PC-9 (cell line): ENCODE measurements around the gene SLC44A4. TPM values are rescaled to one million over a fixed set of nuclear protein-coding genes. Genes with fewer than 3 reads are reported as not detected.
A peak's percentile ranks its signal among the peaks of the same experiment; 100 is the strongest.

Experiments used
- BruUV-seq: library from RNA; stranded (reverse); fragments of 400-500 nt; replicated peaks from 2 replicates; lab custom pipeline; 2021; lab: Mats Ljungman, UMichigan
- CTCF ChIA-PET: fragments of 300-600 bp; sonication (Branson Sonifier 250); formaldehyde crosslinking; loops from one replicate; lab custom pipeline; 2022; ENCODE audit warnings: antibody characterized with exemption; lab: Charles Lee
- POLR2A ChIA-PET: fragments of 300-600 bp; sonication (Branson Sonifier 250); formaldehyde crosslinking; loops from one replicate; lab custom pipeline; 2022; ENCODE audit warnings: antibody characterized with exemption; ENCODE audit not compliant: unreplicated experiment; lab: Charles Lee
- DNase-seq, 2 experiments: peaks; one replicate each; pipeline versions ENCODE4 v3.0.0 to v3.0.0-alpha.2; 2015 to 2022; ENCODE audit warnings: mixed read lengths in 1 of 2
- H2AFZ ChIP-seq: fragments of 200-600 bp; sonication (generic); 2 replicates; pipeline ENCODE4 v1.8.1; 2017; ENCODE audit warnings: antibody characterized with exemption
- H3F3A ChIP-seq: fragments of 200-600 bp; sonication (generic); 2 replicates; pipeline ENCODE4 v1.8.1; 2017; ENCODE audit warnings: antibody characterized with exemption, mild to moderate bottlenecking, low read depth; ENCODE audit not compliant: insufficient read depth
- H3K27ac ChIP-seq: fragments of 200-600 bp; sonication (generic); 2 replicates; pipeline ENCODE4 v1.6.1; 2016; ENCODE audit warnings: mixed run types
- H3K27me3 ChIP-seq: fragments of 200-600 bp; sonication (generic); 2 replicates; pipeline ENCODE4 v1.6.1; 2016; ENCODE audit warnings: low read depth, mixed run types; ENCODE audit not compliant: insufficient read depth
- H3K36me3 ChIP-seq: fragments of 200-600 bp; sonication (generic); 2 replicates; pipeline ENCODE4 v1.6.1; 2016; ENCODE audit warnings: low read depth, mixed run types
- H3K4me1 ChIP-seq: fragments of 200-600 bp; sonication (generic); replicated peaks from 2 replicates; pipeline ENCODE4 v1.6.1; 2016; ENCODE audit warnings: mixed run types; ENCODE audit not compliant: insufficient read depth
- H3K4me2 ChIP-seq: fragments of 200-600 bp; sonication (generic); 2 replicates; pipeline ENCODE4 v1.6.1; 2017; ENCODE audit warnings: mixed run types
- H3K4me3 ChIP-seq: fragments of 200-600 bp; sonication (generic); 2 replicates; pipeline ENCODE4 v1.6.1; 2016; ENCODE audit warnings: mixed run types
- H3K79me2 ChIP-seq: fragments of 200-600 bp; sonication (generic); 2 replicates; pipeline ENCODE4 v1.6.1; 2017; ENCODE audit warnings: low read depth, mixed run types
- H3K9me2 ChIP-seq: fragments of 200-600 bp; sonication (generic); 2 replicates; pipeline ENCODE4 v1.8.1; 2017; ENCODE audit warnings: mild to moderate bottlenecking; ENCODE audit not compliant: insufficient read depth
- H3K9me3 ChIP-seq: fragments of 200-600 bp; sonication (generic); 2 replicates; pipeline ENCODE4 v1.8.1; 2016; ENCODE audit warnings: low read depth; ENCODE audit not compliant: insufficient read depth
- H4K20me1 ChIP-seq: fragments of 200-600 bp; sonication (generic); 2 replicates; pipeline ENCODE4 v1.8.1; 2017; ENCODE audit not compliant: insufficient read depth
- CTCF ChIP-seq: fragments of 200-600 bp; sonication (generic); conservative IDR thresholded peaks from 2 replicates; pipeline ENCODE4 v1.6.1; 2017; ENCODE audit warnings: mixed run types, antibody characterized with exemption, mild to moderate bottlenecking, moderate library complexity
- EZH2 ChIP-seq: fragments of 200-600 bp; sonication (generic); IDR thresholded peaks from 2 replicates; pipeline ENCODE4 v1.8.0; 2017; ENCODE audit warnings: antibody characterized with exemption, low read depth
- intact Hi-C: fragments of 100-400 bp; cut with micrococcal nuclease; formaldehyde crosslinking; loops from one replicate; pipeline ENCODE4 v1.10.0; 2022; ENCODE audit not compliant: unreplicated experiment
- total RNA-seq: library from RNA; stranded (reverse); gene quantifications from 2 replicates; pipeline ENCODE4 v1.2.3, GENCODE V29; 2021

Gene SLC44A4
- total RNA-seq, 1 experiment from 2014 or later: 44.4 TPM

- no peak overlapping the region for H3K4me3 ChIP-seq
- no peaks in the 10 kb centered on the region for H4K20me1 ChIP-seq
- H3K4me2 ChIP-seq: no peak overlapping the region
- no peak overlapping the region for H2AFZ ChIP-seq
- TF ChIP-seq CTCF: no peak
- no peak for TF ChIP-seq EZH2
- no TSS peak for BruUV-seq
- peaks cover 13% of the 10 kb centered on the region for H3K4me1 ChIP-seq
- intact Hi-C loops: no loop called here
- H3F3A ChIP-seq: peaks cover 15% of the 10 kb centered on the region
- peaks cover 5% of the 10 kb centered on the region; the same call in 1 of the 2 replicates for H3K36me3 ChIP-seq
- ChIA-PET POLR2A (no interaction called here), CTCF (interaction anchor here (0.5 kb wide), 1 partner anchor 228 kb away, joined by 3 read pairs; no protein-coding TSS in a partner anchor)
- no peak overlapping the region for H3K27ac ChIP-seq
- no peaks in the 10 kb centered on the region for H3K79me2 ChIP-seq
- no peaks in the 10 kb centered on the region for H3K9me3 ChIP-seq
- no peaks in the 10 kb centered on the region for H3K9me2 ChIP-seq
- H3K27me3 ChIP-seq: no peaks in the 10 kb centered on the region
- no peak for DNase-seq
These were observed 1.8 kb upstream of the SLC44A4 start for GRCh38 chr6:31880616-31881015.

- Histone ChIP-seq H3K9me3 (no peaks in the 10 kb centered on the region), H3F3A (peaks cover 22% of the 10 kb centered on the region), H3K79me2 (no peaks in the 10 kb centered on the region), H3K4me3 (no peak overlapping the region), H4K20me1 (no peaks in the 10 kb centered on the region), H3K27ac (no peak overlapping the region), H3K4me2 (no peak overlapping the region), H3K36me3 (peaks cover 5% of the 10 kb centered on the region; the same call in 1 of the 2 replicates), H3K9me2 (no peaks in the 10 kb centered on the region), H3K27me3 (no peaks in the 10 kb centered on the region), H2AFZ (no peak overlapping the region), H3K4me1 (peaks cover 20% of the 10 kb centered on the region)
- TSS peak; percentile 19 for BruUV-seq
- intact Hi-C loops: loop anchor here (5.0 to 10.0 kb wide), 2 partner anchors 48 to 195 kb away; partner anchors contain the start of gene LY6G5C
- DNase-seq: no peak
- ChIA-PET POLR2A (no interaction called here), CTCF (interaction anchor here (0.5 kb wide), 1 partner anchor 227 kb away, joined by 3 read pairs; no protein-coding TSS in a partner anchor)
- no peak for TF ChIP-seq CTCF
- no peak for TF ChIP-seq EZH2
These were observed 1.1 kb upstream of the SLC44A4 start for GRCh38 chr6:31879901-31880300.

- TF ChIP-seq EZH2: no peak
- no peak for TF ChIP-seq CTCF
- Histone ChIP-seq H3K4me2 (peak overlapping the region; percentile 58), H3K27me3 (no peaks in the 10 kb centered on the region), H3K36me3 (peaks cover 5% of the 10 kb centered on the region; the same call in 1 of the 2 replicates), H3K9me3 (no peaks in the 10 kb centered on the region), H3F3A (peaks cover 28% of the 10 kb centered on the region), H3K79me2 (no peaks in the 10 kb centered on the region), H3K27ac (0 out of 2 replicates have a peak overlapping the region, but pooled peaks have one; percentile 47), H3K4me3 (peak overlapping the region; percentile 36; the same call in 1 of the 2 replicates), H2AFZ (no peak overlapping the region), H3K4me1 (peaks cover 28% of the 10 kb centered on the region), H4K20me1 (no peaks in the 10 kb centered on the region), H3K9me2 (no peaks in the 10 kb centered on the region)
- POLR2A ChIA-PET: interaction anchor here (0.7 kb wide), 1 partner anchor 632 kb away, joined by 10 read pairs; no protein-coding TSS in a partner anchor
- intact Hi-C loops: loop anchor here (5.0 to 10.0 kb wide), 2 partner anchors 47 to 194 kb away; partner anchors contain the start of gene LY6G5C
- no peak for DNase-seq
- BruUV-seq: TSS peak; percentile 96
- CTCF ChIA-PET: interaction anchor here (0.7 kb wide), 1 partner anchor 64 kb away, joined by 3 read pairs; no protein-coding TSS in a partner anchor
These were observed 346 bp upstream of the SLC44A4 start for GRCh38 chr6:31879143-31879542.
